Measurements from ENCODE around the gene MCUR1. TPM values are rescaled to one million over a fixed set of nuclear protein-coding genes. Genes with fewer than 3 reads are reported as not detected.

Gene MCUR1
- total and polyA plus RNA-seq, 10 of the 15 experiments (the other 5 are each of a cell fraction or from before 2014, with no cell fraction given) = 4.4 to 43.9 (median 18.3) TPM

- TF ChIP-seq USF1 (IDR thresholded peaks at IDR 0.05; ENCODE audit: borderline replicate concordance, extremely low read length, insufficient read depth, low read depth, low read length) (no peak), SPI1 (IDR thresholded peaks at IDR 0.05; ENCODE audit: borderline replicate concordance, insufficient read depth, low read depth, low read length) (no peak), RFX5 (IDR thresholded peaks at IDR 0.05; ENCODE audit: low read depth, low read length) (no peak), ZBTB4 (CRISPR knock-in tag; IDR thresholded peaks at IDR 0.05) (no peak), EED (IDR thresholded peaks at IDR 0.05; ENCODE audit: low read depth) (peak; percentile 55; the same call in 1 of the 2 replicates), MYB (IDR thresholded peaks at IDR 0.05; ENCODE audit: borderline replicate concordance, low read depth, low read length) (no peak), TCF12 (IDR thresholded peaks at IDR 0.05; ENCODE audit: low read depth, low read length) (no peak), NR2F1 (conservative IDR thresholded peaks at IDR 0.05) (no peak), ZNF207 (IDR thresholded peaks at IDR 0.05; ENCODE audit: borderline replicate concordance) (no peak), MTA3 (IDR thresholded peaks at IDR 0.05; ENCODE audit: borderline replicate concordance, low read length) (no peak), ZNF592 (IDR thresholded peaks at IDR 0.05) (no peak), MTA2 (IDR thresholded peaks at IDR 0.05; ENCODE audit: low read depth) (no peak), RELB (IDR thresholded peaks at IDR 0.05; ENCODE audit: low read depth) (no peak), ASH2L (IDR thresholded peaks at IDR 0.05; ENCODE audit: borderline replicate concordance, low read depth) (no peak), GATAD2B (conservative IDR thresholded peaks at IDR 0.05; ENCODE audit: low read depth) (no peak), SP1 (IDR thresholded peaks at IDR 0.05; ENCODE audit: low read depth, low read length) (no peak), HDGF (IDR thresholded peaks at IDR 0.05) (no peak), CBX3 (IDR thresholded peaks at IDR 0.05; ENCODE audit: borderline replicate concordance, low read depth) (no peak), FOXM1 (IDR thresholded peaks at IDR 0.05; ENCODE audit: low read depth, low read length) (0 out of 2 replicates have a peak, but pooled peaks have one; percentile 15), NFYA (IDR thresholded peaks at IDR 0.05; ENCODE audit: borderline replicate concordance, low read depth, low read length) (no peak)
These were observed 51.5 kb downstream of the MCUR1 start (continued) for GRCh38 chr6:13762611-13763441.

All from GM12878 (cell line).